DND-41 (cell line): ENCODE data around the gene DDTL.
A peak's percentile ranks its signal among the peaks of the same experiment; 100 is the strongest.
"Not testable (repeated sequence)": the region's sequence is repeated elsewhere in the genome, so short reads cannot be mapped to it uniquely, and the experiment has no call there.

Experiments
- ATAC-seq: fragments of 200-7000 bp; cut with Tn5 transposase; 3 replicates; pipeline ENCODE4 v1.9.1; 2021; ENCODE audit warnings: low read depth; ENCODE audit not compliant: insufficient read depth
- DNase-seq: peaks from one replicate; pipeline ENCODE4 v3.0.0-alpha.2; 2020
- H2AFZ ChIP-seq: 2 replicates; pipeline ENCODE4 v1.6.0; 2012; ENCODE audit warnings: low read depth, low read length
- H3K27ac ChIP-seq: 2 replicates; pipeline ENCODE4 v1.5.1; 2012; ENCODE audit warnings: low read length, inconsistent platforms
- H3K27me3 ChIP-seq: fragments of 200-600 bp; sonication (generic); 2 replicates; pipeline ENCODE4 v1.6.0; 2012; ENCODE audit warnings: low read length, mild to moderate bottlenecking, inconsistent platforms; ENCODE audit not compliant: insufficient read depth, poor library complexity
- H3K36me3 ChIP-seq: 2 replicates; pipeline ENCODE4 v1.5.1; 2012; ENCODE audit warnings: low read length, inconsistent platforms; ENCODE audit not compliant: insufficient read depth
- H3K4me1 ChIP-seq: 2 replicates; pipeline ENCODE4 v1.5.1; 2012; ENCODE audit warnings: mild to moderate bottlenecking, low read length; ENCODE audit not compliant: insufficient read depth
- H3K4me2 ChIP-seq: 2 replicates; pipeline ENCODE4 v1.6.0; 2012; ENCODE audit warnings: mild to moderate bottlenecking, moderate library complexity, low read length, inconsistent platforms; ENCODE audit not compliant: insufficient read depth
- H3K4me3 ChIP-seq, 2 experiments: fragments of 200-600 bp in 1 of 2; shearing (Covaris generic) in 1 of 2; 2 replicates each; pipeline ENCODE4 v1.5.1; 2012 to 2016; ENCODE audit warnings: inconsistent platforms in 2 of 2, low read length in 2 of 2, mild to moderate bottlenecking in 2 of 2, low read depth in 1 of 2, moderate library complexity in 1 of 2
- H3K79me2 ChIP-seq: 2 replicates; pipeline ENCODE4 v1.6.0; 2012; ENCODE audit warnings: low read length, inconsistent platforms; ENCODE audit not compliant: insufficient read depth
- H3K9ac ChIP-seq: 2 replicates; pipeline ENCODE4 v1.6.0; 2012; ENCODE audit warnings: low read depth, mild to moderate bottlenecking, inconsistent platforms, low read length, moderate library complexity
- H3K9me3 ChIP-seq: 2 replicates; pipeline ENCODE4 v1.5.1; 2012; ENCODE audit warnings: low read length, moderate library complexity, mild to moderate bottlenecking, inconsistent platforms; ENCODE audit not compliant: insufficient read depth, severe bottlenecking
- H4K20me1 ChIP-seq: 2 replicates; pipeline ENCODE4 v1.6.0; 2012; ENCODE audit warnings: low read length; ENCODE audit not compliant: insufficient read depth
- EZH2 ChIP-seq: IDR thresholded peaks from 3 replicates; pipeline ENCODE4 v1.6.1; 2012; ENCODE audit warnings: borderline replicate concordance, low read depth, mild to moderate bottlenecking, moderate library complexity, low read length, inconsistent platforms; ENCODE audit not compliant: severe bottlenecking
- TF ChIP-seq, protein P1 (sequence below): IDR thresholded peaks from 2 replicates; pipeline ENCODE4 v1.5.1; 2012; ENCODE audit warnings: borderline replicate concordance, low read length, moderate library complexity, mild to moderate bottlenecking; ENCODE audit not compliant: poor library complexity, severe bottlenecking; ENCODE audit errors: extremely low read depth

DDTL gene

DNA sequence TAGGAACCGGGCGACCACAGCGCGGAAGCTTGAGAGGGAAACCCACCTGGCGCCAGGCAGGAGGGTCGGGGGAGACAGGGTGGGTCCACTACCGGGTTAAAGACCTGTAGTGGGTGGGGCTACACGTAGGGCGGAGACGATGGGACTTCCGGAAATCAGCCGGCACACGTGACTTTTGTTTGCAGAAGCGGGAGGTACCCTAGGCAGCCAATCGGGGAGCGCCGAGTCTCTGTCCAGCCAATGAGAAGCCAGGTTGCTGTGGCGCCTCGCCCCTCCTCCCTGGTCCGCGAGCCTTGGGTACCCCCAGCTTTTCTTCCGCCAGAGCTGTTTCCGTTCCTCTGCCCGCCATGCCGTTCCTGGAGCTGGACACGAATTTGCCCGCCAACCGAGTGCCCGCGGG, at the start of gene DDTL:
Gene DDTL, plus strand, starts transcription at position 321 of the 400 bp plus-strand sequence. Its CDS starts 27 bp downstream, at position 348.
- not testable (repeated sequence) for H3K27me3 ChIP-seq, DNase-seq, H3K9ac ChIP-seq, H2AFZ ChIP-seq, H3K27ac ChIP-seq, H3K4me2 ChIP-seq, H3K9me3 ChIP-seq, H3K4me3 ChIP-seq
- Histone ChIP-seq H4K20me1 (peaks cover 22% of the 10 kb centered on the region), H3K79me2 (peaks cover 26% of the 10 kb centered on the region), H3K36me3 (peaks cover 26% of the 10 kb centered on the region), H3K4me1 (peaks cover 25% of the 10 kb centered on the region)
- ATAC-seq: peak; percentile 98

DNA sequence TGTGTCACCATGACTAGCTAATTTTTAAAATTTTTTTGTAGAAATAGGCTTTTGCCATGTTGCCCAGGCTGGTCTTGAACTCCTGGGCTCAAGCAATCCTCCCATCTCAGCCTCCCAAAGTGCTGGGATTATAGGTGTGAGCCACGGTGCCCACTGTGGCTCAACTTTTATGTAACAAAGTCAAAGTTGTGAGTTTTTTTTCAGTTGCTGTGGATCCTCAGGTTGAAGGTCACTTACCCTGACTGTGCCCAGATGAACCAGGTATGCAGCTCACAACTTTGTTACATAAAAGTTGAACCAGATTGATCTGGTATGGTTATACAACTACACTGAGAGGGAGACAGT, 46.4 kb upstream of the DDTL start:
- H3K27ac ChIP-seq: not testable (repeated sequence)

DNA sequence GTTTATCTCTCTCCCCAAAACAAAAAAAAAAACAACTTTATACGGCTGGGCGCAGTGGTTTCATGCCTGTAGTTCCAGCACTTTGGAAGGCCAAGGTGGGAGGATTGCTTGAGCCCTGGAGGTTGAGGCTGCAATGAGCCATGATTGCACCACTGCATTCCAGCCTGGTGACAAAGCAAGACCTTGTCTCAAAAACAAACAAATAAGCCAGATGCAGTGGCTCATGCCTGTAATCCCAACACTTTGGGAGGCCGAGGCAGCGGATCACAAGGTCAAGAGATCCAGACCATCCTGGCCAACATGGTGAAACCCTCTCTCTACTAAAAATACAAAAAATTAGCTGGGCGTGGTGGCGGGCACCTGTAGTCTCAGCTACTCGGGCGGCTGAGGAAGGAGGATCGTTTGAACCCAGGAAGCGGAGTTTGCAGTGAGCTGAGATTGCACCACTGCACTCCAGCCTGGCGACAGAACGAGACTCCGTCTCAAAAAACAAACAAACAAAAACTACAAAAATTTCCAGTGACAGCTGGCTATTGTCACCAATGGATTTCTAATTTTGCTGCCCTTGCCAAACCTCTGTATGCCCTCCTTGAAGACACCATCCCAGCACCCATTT, 45.0 kb upstream of the DDTL start:
- not testable (repeated sequence) for H3K4me2 ChIP-seq

More for the DNA sequence above, 46.4 kb upstream of the DDTL start:
- H3K27me3 ChIP-seq, H2AFZ ChIP-seq, H3K4me3 ChIP-seq, H3K9me3 ChIP-seq, ATAC-seq, H3K4me2 ChIP-seq, H3K9ac ChIP-seq, H3K4me1 ChIP-seq, DNase-seq, H4K20me1 ChIP-seq, H3K79me2 ChIP-seq: not testable (repeated sequence)
- peaks cover 13% of the 10 kb centered on the region for H3K36me3 ChIP-seq

DNA sequence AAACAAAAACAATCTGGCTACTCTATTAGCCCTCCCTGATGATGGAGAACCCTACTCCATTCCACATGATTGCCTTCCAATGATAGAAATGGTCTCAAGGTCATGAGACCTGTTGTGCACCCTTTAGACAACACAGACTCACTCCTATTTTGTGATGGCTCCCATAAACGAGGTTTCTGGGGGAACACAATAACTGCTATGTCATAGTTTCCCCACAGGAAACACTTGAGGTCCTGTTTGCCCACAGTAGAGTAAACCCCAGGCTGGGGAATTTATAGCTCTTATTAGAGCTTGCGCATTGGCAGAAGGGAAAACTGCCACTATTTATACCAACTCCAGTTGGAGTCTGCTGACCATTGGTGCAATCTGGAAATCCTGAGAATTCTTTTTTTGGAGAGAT, 43.8 kb upstream of the DDTL start:
- Histone ChIP-seq H3K27ac (no peak overlapping the region), H4K20me1 (no peaks in the 10 kb centered on the region), H3K36me3 (peaks cover 28% of the 10 kb centered on the region), H3K4me2 (no peak overlapping the region), H3K79me2 (no peaks in the 10 kb centered on the region), H3K4me1 (no peaks in the 10 kb centered on the region), H3K9ac (no peak overlapping the region), H3K27me3 (no peaks in the 10 kb centered on the region), H3K9me3 (peaks cover 11% of the 10 kb centered on the region), H3K4me3 (no peak overlapping the region), H2AFZ (no peak overlapping the region)
- ATAC-seq: no peak
- no peak for DNase-seq
- TF ChIP-seq, protein P1, sequence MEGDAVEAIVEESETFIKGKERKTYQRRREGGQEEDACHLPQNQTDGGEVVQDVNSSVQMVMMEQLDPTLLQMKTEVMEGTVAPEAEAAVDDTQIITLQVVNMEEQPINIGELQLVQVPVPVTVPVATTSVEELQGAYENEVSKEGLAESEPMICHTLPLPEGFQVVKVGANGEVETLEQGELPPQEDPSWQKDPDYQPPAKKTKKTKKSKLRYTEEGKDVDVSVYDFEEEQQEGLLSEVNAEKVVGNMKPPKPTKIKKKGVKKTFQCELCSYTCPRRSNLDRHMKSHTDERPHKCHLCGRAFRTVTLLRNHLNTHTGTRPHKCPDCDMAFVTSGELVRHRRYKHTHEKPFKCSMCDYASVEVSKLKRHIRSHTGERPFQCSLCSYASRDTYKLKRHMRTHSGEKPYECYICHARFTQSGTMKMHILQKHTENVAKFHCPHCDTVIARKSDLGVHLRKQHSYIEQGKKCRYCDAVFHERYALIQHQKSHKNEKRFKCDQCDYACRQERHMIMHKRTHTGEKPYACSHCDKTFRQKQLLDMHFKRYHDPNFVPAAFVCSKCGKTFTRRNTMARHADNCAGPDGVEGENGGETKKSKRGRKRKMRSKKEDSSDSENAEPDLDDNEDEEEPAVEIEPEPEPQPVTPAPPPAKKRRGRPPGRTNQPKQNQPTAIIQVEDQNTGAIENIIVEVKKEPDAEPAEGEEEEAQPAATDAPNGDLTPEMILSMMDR: no peak
- TF ChIP-seq EZH2: no peak

More for the DNA sequence above, 45.0 kb upstream of the DDTL start:
- not testable (repeated sequence) for H3K4me1 ChIP-seq, H4K20me1 ChIP-seq, DNase-seq, H3K27ac ChIP-seq, ATAC-seq, H3K79me2 ChIP-seq, H3K27me3 ChIP-seq, H3K4me3 ChIP-seq, H3K9ac ChIP-seq, H2AFZ ChIP-seq
- Histone ChIP-seq H3K9me3 (peaks cover 11% of the 10 kb centered on the region), H3K36me3 (peaks cover 26% of the 10 kb centered on the region)

DNA sequence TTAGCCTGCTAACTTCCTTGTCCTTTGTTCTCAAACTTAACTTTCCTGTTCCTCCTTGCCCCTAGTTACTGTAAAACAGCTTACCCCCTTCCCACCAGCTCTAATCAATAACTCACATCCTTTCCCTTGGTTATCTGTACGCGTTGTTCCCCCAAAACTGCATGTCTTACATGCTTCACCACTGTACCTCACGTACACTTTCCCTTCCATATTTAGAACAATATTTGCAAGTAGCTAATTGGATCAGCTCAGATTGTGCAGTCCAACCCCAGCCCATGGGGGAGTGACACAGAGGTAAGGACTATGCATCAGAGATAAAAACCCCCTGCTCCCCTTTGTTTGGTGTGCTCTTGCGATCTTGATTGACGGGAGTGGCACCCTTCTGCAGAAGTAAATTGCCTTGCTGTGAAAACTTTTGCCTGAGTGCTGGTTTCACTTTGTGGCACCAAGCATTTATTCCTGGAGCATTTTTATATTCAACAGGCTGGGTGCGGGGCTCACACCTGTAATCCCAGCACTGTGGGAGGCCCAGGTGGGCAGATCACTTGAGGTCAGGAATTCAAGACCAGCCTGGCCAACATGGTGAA, 41.6 kb upstream of the DDTL start:
- Histone ChIP-seq H3K79me2 (no peaks in the 10 kb centered on the region), H3K4me3 (no peak overlapping the region), H3K4me2 (no peak overlapping the region), H3K27ac (no peak overlapping the region), H3K4me1 (no peaks in the 10 kb centered on the region), H3K9ac (no peak overlapping the region), H2AFZ (no peak overlapping the region), H3K9me3 (peaks cover 11% of the 10 kb centered on the region), H3K27me3 (no peaks in the 10 kb centered on the region), H4K20me1 (no peaks in the 10 kb centered on the region), H3K36me3 (peaks cover 31% of the 10 kb centered on the region)
- DNase-seq (no peak), ATAC-seq (no peak)
- TF ChIP-seq EZH2: no peak
- TF ChIP-seq, protein P1: no peak
